Mesothelial cell of epicardium (in vitro differentiated cells): Measurements from ENCODE around the gene SND1. TPM values are rescaled to one million over a fixed set of nuclear protein-coding genes. Genes with fewer than 3 reads are reported as not detected.
"Not testable (repeated sequence)": the region's sequence is repeated elsewhere in the genome, so short reads cannot be mapped to it uniquely, and the experiment has no call there.

Source experiments
- DNase-seq, 2 experiments: peaks; one replicate each; pipeline ENCODE4 v3.0.0; 2021; ENCODE audit warnings: low spot score in 2 of 2; ENCODE audit not compliant: unreplicated experiment in 2 of 2
- H3K27ac Mint-ChIP-seq: 2 replicates; pipeline ENCODE4 v1.8.0; 2021; ENCODE audit warnings: mixed read lengths
- H3K27me3 Mint-ChIP-seq: 2 replicates; pipeline ENCODE4 v1.8.0; 2021; ENCODE audit warnings: low read depth, mixed read lengths
- H3K36me3 Mint-ChIP-seq: 2 replicates; pipeline ENCODE4 v1.8.0; 2021; ENCODE audit warnings: mixed read lengths
- H3K4me1 Mint-ChIP-seq: 2 replicates; pipeline ENCODE4 v1.8.0; 2021; ENCODE audit warnings: mixed read lengths
- H3K4me3 Mint-ChIP-seq: 2 replicates; pipeline ENCODE4 v1.8.0; 2021; ENCODE audit warnings: mild to moderate bottlenecking, moderate library complexity, mixed read lengths
- H3K9me3 Mint-ChIP-seq: 2 replicates; pipeline ENCODE4 v1.8.0; 2021; ENCODE audit warnings: mixed read lengths
- CTCF ChIP-seq: fragments of 200-600 bp; sonication (generic); IDR thresholded peaks from one replicate; pipeline ENCODE4 v1.5.0; 2021; ENCODE audit warnings: antibody characterized with exemption; ENCODE audit not compliant: unreplicated experiment
- total RNA-seq: library from RNA; stranded (reverse); gene quantifications from 3 replicates; pipeline ENCODE4 v1.2.1, GENCODE V29; 2021

Gene SND1
- total RNA-seq, 1 donor from 2014 or later = 211 TPM

GRCh38 chr7:127959770-127960169 is 307.8 kb downstream of the SND1 start:
- peaks cover 8% of the 10 kb centered on the region for H3K36me3 Mint-ChIP-seq
- no peaks in the 10 kb centered on the region for H3K27me3 Mint-ChIP-seq
- DNase-seq = no peak
- H3K4me1 Mint-ChIP-seq = no peaks in the 10 kb centered on the region
- H3K9me3 Mint-ChIP-seq = peaks cover 4% of the 10 kb centered on the region
- TF ChIP-seq CTCF = no peak
- H3K27ac Mint-ChIP-seq = no peak overlapping the region
- no peak overlapping the region for H3K4me3 Mint-ChIP-seq

- Mint-ChIP-seq H3K36me3 (peaks cover 8% of the 10 kb centered on the region), H3K9me3 (peaks cover 4% of the 10 kb centered on the region), H3K4me3 (no peak overlapping the region), H3K27me3 (no peaks in the 10 kb centered on the region), H3K27ac (no peak overlapping the region), H3K4me1 (no peaks in the 10 kb centered on the region)
- no peak for DNase-seq
- TF ChIP-seq CTCF = no peak
These were observed 309.9 kb downstream of the SND1 start for GRCh38 chr7:127961786-127962453.

GRCh38 chr7:127962589-127963361 is 310.8 kb downstream of the SND1 start:
- no peak overlapping the region for H3K4me3 Mint-ChIP-seq
- H3K36me3 Mint-ChIP-seq = peaks cover 8% of the 10 kb centered on the region
- no peaks in the 10 kb centered on the region for H3K4me1 Mint-ChIP-seq
- no peak for DNase-seq
- peaks cover 4% of the 10 kb centered on the region for H3K9me3 Mint-ChIP-seq
- H3K27me3 Mint-ChIP-seq = no peaks in the 10 kb centered on the region
- no peak overlapping the region for H3K27ac Mint-ChIP-seq
- TF ChIP-seq CTCF = no peak

- H3K36me3 Mint-ChIP-seq, H3K27me3 Mint-ChIP-seq, H3K27ac Mint-ChIP-seq, H3K9me3 Mint-ChIP-seq, H3K4me3 Mint-ChIP-seq, DNase-seq, H3K4me1 Mint-ChIP-seq: not testable (repeated sequence)
These were observed 311.9 kb downstream of the SND1 start for GRCh38 chr7:127963850-127964249.

- H3K36me3 Mint-ChIP-seq = peaks cover 3% of the 10 kb centered on the region
- peaks cover 4% of the 10 kb centered on the region for H3K9me3 Mint-ChIP-seq
- TF ChIP-seq CTCF = no peak
- no peak for DNase-seq
- H3K27me3 Mint-ChIP-seq = no peaks in the 10 kb centered on the region
- no peak overlapping the region for H3K27ac Mint-ChIP-seq
- H3K4me3 Mint-ChIP-seq = no peak overlapping the region
- H3K4me1 Mint-ChIP-seq = no peaks in the 10 kb centered on the region
These were observed 315.3 kb downstream of the SND1 start for GRCh38 chr7:127967281-127967680.

GRCh38 chr7:127968547-127968946 is 316.6 kb downstream of the SND1 start:
- no peak overlapping the region for H3K27ac Mint-ChIP-seq
- DNase-seq = no peak
- no peak overlapping the region for H3K4me3 Mint-ChIP-seq
- H3K9me3 Mint-ChIP-seq = no peaks in the 10 kb centered on the region
- no peaks in the 10 kb centered on the region for H3K27me3 Mint-ChIP-seq
- TF ChIP-seq CTCF = no peak
- no peaks in the 10 kb centered on the region for H3K4me1 Mint-ChIP-seq
- no peaks in the 10 kb centered on the region for H3K36me3 Mint-ChIP-seq
